Osteocyte (in vitro differentiated cells): Measurements from ENCODE around the gene ANO7. TPM values are rescaled to one million over a fixed set of nuclear protein-coding genes. Genes with fewer than 3 reads are reported as not detected.

Source experiments
- DNase-seq: peaks from one replicate; pipeline ENCODE4 v3.0.0; 2021; ENCODE audit warnings: mixed read lengths; ENCODE audit not compliant: unreplicated experiment; ENCODE audit errors: extremely low spot score
- H3K27ac Mint-ChIP-seq: one replicate; pipeline ENCODE4 v1.8.0; 2021; ENCODE audit warnings: mild to moderate bottlenecking, mixed read lengths; ENCODE audit not compliant: unreplicated experiment
- H3K27me3 Mint-ChIP-seq: one replicate; pipeline ENCODE4 v1.8.0; 2021; ENCODE audit warnings: mixed read lengths; ENCODE audit not compliant: unreplicated experiment
- H3K36me3 Mint-ChIP-seq: one replicate; pipeline ENCODE4 v1.8.0; 2021; ENCODE audit warnings: mixed read lengths; ENCODE audit not compliant: unreplicated experiment
- H3K4me1 Mint-ChIP-seq: one replicate; pipeline ENCODE4 v1.8.0; 2021; ENCODE audit warnings: mixed read lengths; ENCODE audit not compliant: unreplicated experiment
- H3K4me3 Mint-ChIP-seq: one replicate; pipeline ENCODE4 v1.8.0; 2021; ENCODE audit warnings: mild to moderate bottlenecking, moderate library complexity, mixed read lengths; ENCODE audit not compliant: unreplicated experiment
- H3K9me3 Mint-ChIP-seq: one replicate; pipeline ENCODE4 v1.8.0; 2021; ENCODE audit warnings: mixed read lengths; ENCODE audit not compliant: unreplicated experiment
- total RNA-seq: library from RNA; stranded (reverse); gene quantifications from 2 replicates; pipeline ENCODE4 v1.2.1, GENCODE V29; 2021
- TF ChIP-seq, protein P1 (sequence below): fragments of 200-600 bp; sonication (generic); IDR thresholded peaks from 2 replicates; pipeline ENCODE4 v1.5.0; 2021; ENCODE audit warnings: antibody characterized with exemption, mild to moderate bottlenecking, moderate library complexity

Gene ANO7
- total RNA-seq, 1 donor from 2014 or later = 1.3 TPM

DNA sequence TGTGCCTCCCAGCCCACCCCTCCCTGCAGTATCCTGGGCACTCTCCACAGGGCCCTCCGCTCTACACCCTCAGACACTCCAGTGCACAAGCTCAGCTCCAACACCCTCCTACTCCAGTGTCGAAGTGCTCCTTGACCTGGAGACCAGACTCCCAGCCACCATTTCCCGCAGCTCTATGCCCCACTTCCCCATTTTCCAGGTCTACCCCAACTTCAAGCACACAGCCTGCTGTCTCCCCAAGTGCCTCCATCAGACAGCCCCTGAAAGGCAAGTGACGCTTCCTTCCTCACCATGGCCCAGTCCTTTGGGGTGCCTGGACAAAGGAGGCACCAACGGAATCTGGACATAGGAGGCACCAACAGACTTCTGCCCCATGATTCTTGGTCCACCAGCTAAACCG lies 46.4 kb upstream of the ANO7 start:
- H3K9me3 Mint-ChIP-seq = no peaks in the 10 kb centered on the region
- no peaks in the 10 kb centered on the region for H3K4me1 Mint-ChIP-seq
- H3K27ac Mint-ChIP-seq = no peak overlapping the region
- H3K27me3 Mint-ChIP-seq = no peaks in the 10 kb centered on the region
- H3K4me3 Mint-ChIP-seq = no peak overlapping the region
- TF ChIP-seq, protein P1, sequence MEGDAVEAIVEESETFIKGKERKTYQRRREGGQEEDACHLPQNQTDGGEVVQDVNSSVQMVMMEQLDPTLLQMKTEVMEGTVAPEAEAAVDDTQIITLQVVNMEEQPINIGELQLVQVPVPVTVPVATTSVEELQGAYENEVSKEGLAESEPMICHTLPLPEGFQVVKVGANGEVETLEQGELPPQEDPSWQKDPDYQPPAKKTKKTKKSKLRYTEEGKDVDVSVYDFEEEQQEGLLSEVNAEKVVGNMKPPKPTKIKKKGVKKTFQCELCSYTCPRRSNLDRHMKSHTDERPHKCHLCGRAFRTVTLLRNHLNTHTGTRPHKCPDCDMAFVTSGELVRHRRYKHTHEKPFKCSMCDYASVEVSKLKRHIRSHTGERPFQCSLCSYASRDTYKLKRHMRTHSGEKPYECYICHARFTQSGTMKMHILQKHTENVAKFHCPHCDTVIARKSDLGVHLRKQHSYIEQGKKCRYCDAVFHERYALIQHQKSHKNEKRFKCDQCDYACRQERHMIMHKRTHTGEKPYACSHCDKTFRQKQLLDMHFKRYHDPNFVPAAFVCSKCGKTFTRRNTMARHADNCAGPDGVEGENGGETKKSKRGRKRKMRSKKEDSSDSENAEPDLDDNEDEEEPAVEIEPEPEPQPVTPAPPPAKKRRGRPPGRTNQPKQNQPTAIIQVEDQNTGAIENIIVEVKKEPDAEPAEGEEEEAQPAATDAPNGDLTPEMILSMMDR = no peak
- no peak for DNase-seq
- peaks cover 2% of the 10 kb centered on the region for H3K36me3 Mint-ChIP-seq

DNA sequence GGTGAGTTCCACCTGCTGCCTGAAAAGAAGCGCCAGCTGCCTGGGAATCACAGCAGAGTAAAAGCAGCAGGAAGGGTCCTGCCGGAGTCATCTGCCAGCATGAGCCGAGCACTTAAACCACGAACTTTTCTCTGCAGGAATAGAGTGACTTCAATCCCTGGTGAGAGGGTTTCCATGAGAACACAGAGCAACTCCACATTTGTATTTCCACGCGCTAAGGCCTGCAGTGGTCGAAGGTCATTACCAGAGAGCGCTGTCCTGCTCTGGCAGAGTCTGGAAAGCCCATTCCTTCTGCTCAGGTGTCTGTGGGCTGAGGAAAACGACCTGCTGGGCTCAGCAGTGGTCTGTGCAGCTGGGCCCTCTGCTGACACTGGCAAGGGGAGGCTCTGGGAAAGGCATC lies 45.9 kb upstream of the ANO7 start:
- DNase-seq = no peak
- Mint-ChIP-seq H3K27ac (no peak overlapping the region), H3K4me1 (no peaks in the 10 kb centered on the region), H3K36me3 (peaks cover 2% of the 10 kb centered on the region), H3K4me3 (no peak overlapping the region), H3K27me3 (no peaks in the 10 kb centered on the region), H3K9me3 (no peaks in the 10 kb centered on the region)
- TF ChIP-seq, protein P1 = no peak

GRCh38 chr2:241146286-241146685 lies 42.2 kb upstream of the ANO7 start:
- no peaks in the 10 kb centered on the region for H3K27me3 Mint-ChIP-seq
- H3K9me3 Mint-ChIP-seq = no peaks in the 10 kb centered on the region
- H3K36me3 Mint-ChIP-seq = peaks cover 2% of the 10 kb centered on the region
- TF ChIP-seq, protein P1 = no peak
- H3K4me3 Mint-ChIP-seq = no peak overlapping the region
- H3K27ac Mint-ChIP-seq = no peak overlapping the region
- peaks cover 14% of the 10 kb centered on the region for H3K4me1 Mint-ChIP-seq
- no peak for DNase-seq

DNA sequence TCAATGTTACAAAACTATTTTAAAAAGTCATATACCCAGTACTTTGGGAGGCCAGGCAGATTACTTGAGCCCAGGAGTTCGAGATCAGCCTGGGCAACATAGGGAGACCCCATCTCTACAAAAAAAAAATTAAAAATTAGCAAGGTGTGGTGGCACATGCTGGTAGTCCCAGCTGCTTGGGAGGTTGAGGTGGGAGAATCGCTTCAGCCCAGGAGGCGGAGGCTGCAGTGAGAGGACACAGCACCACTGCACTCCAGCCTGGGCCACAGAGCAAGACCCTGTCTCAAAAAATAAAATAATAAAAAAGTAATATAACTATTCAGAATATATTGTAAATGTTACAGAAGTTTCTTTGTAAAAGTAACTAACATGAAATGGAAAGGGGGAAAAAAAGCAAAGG lies 41.1 kb upstream of the ANO7 start:
- Mint-ChIP-seq H3K9me3 (no peaks in the 10 kb centered on the region), H3K4me1 (peaks cover 24% of the 10 kb centered on the region), H3K36me3 (peaks cover 2% of the 10 kb centered on the region), H3K27me3 (no peaks in the 10 kb centered on the region), H3K27ac (no peak overlapping the region), H3K4me3 (no peak overlapping the region)
- TF ChIP-seq, protein P1 = no peak
- DNase-seq = no peak

DNA sequence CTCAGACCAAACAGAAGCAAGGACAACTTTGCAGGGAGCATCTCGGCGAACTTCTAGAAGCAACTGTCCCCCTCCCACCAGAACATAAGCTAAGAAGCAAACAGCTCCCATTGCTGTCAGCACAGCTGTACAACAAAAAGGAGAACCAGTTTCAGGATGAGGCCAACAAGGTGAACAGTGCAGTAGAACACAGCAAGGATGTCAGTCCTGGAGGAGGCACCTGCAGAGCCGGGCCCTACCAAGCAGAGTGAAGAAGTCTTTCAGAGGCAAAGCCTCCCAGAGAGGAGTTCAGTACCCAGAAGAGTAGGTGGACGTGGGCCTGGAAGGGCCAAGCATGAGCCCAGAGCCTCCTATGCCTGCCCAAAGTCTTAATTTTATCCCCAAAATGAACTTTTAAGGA lies 40.2 kb upstream of the ANO7 start:
- Mint-ChIP-seq H3K36me3 (peaks cover 1% of the 10 kb centered on the region), H3K27ac (no peak overlapping the region), H3K4me3 (peak overlapping the region; percentile 90), H3K27me3 (no peaks in the 10 kb centered on the region), H3K9me3 (no peaks in the 10 kb centered on the region), H3K4me1 (peaks cover 24% of the 10 kb centered on the region)
- DNase-seq = no peak
- TF ChIP-seq, protein P1 = no peak
